ENCODE results near the gene LZTS2.

DNA sequence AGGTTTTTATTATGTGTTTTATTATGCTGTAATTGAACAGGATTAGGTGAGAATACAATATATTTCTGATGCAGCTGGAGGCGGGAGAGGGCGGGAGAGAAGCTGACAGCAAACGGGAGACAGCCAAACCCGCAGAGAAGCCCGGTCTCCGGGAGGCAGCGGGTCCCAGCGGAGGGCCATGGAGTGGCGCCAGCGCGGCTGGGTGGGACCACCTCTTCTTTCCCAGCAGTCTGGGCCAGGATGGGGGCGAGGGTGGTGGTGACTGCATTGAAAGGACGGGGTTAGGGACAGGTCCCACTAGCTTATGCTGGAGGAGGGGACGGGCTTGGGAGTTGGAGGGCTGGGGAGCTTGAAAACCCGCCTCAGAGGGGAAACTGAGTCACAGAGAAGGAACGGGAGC, 47.7 kb downstream of the LZTS2 start:
- TF ChIP-seq SUZ12 (IDR thresholded peaks at IDR 0.05) (no peak), SP1 (IDR thresholded peaks at IDR 0.05) (no peak), ELF4 (IDR thresholded peaks at IDR 0.05) (no peak), HDGF (IDR thresholded peaks at IDR 0.05; ENCODE audit: borderline replicate concordance) (no peak)
- TF ChIP-seq, protein P1, sequence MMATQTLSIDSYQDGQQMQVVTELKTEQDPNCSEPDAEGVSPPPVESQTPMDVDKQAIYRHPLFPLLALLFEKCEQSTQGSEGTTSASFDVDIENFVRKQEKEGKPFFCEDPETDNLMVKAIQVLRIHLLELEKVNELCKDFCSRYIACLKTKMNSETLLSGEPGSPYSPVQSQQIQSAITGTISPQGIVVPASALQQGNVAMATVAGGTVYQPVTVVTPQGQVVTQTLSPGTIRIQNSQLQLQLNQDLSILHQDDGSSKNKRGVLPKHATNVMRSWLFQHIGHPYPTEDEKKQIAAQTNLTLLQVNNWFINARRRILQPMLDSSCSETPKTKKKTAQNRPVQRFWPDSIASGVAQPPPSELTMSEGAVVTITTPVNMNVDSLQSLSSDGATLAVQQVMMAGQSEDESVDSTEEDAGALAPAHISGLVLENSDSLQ (IDR thresholded peaks at IDR 0.05) = no peak

Data from HEK293T (cell line).